ENCODE measurements around the gene APOA1. TPM values are rescaled to one million over a fixed set of nuclear protein-coding genes. Genes with fewer than 3 reads are reported as not detected.
A peak's percentile ranks its signal among the peaks of the same experiment; 100 is the strongest.

The APOA1 gene
- total and polyA plus RNA-seq, 2 experiments from 2014 or later: 0.23 TPM; not detected in 1

GRCh38 chr11:116851626-116852025 lies 14.2 kb upstream of the APOA1 start:
- WGBS, 2 experiments (ENCODE audit: low coverage in 1 of 2, low lambda C conversion rate in 2 of 2, missing lambda C conversion rate in 2 of 2): 95 to 98% methylated on average over 6 to 7 of the region's 7 CpGs
- no peak overlapping the region for H3K27ac ChIP-seq
- H3K36me3 ChIP-seq (ENCODE audit: low read depth): no peaks in the 10 kb centered on the region; the same call in 1 of the 2 replicates
- H3F3A ChIP-seq (ENCODE audit: insufficient read depth): peaks cover 29% of the 10 kb centered on the region
- no peaks in the 10 kb centered on the region for H3K27me3 ChIP-seq (replicated peaks; ENCODE audit: insufficient read depth)
- H3K9ac ChIP-seq: no peak overlapping the region
- H3K9me3 ChIP-seq (ENCODE audit: low read depth): no peaks in the 10 kb centered on the region
- no peak overlapping the region for H2AFZ ChIP-seq
- no peak for DNase-seq
- H3K4me2 ChIP-seq (ENCODE audit: unreplicated experiment): peak overlapping the region; percentile 3
- H3K4me1 ChIP-seq (ENCODE audit: insufficient read depth): peaks cover 32% of the 10 kb centered on the region
- H3K4me3 ChIP-seq: no peak overlapping the region
- no peak for TF ChIP-seq EZH2 (IDR thresholded peaks at IDR 0.05; ENCODE audit: insufficient read depth, poor library complexity, severe bottlenecking)
- TF ChIP-seq EZH2phosphoT487 (IDR thresholded peaks at IDR 0.05; ENCODE audit: insufficient read depth, low read depth): no peak
- H3K9me2 ChIP-seq (ENCODE audit: insufficient read depth): no peaks in the 10 kb centered on the region
- peaks cover 7% of the 10 kb centered on the region; the same call in 1 of the 2 replicates for H3K79me2 ChIP-seq (ENCODE audit: insufficient read depth)
- H4K20me1 ChIP-seq (ENCODE audit: insufficient read depth): no peaks in the 10 kb centered on the region
- in situ Hi-C loops (cut with MboI): no loop called here

- H3K9me3 ChIP-seq (ENCODE audit: low read depth): no peaks in the 10 kb centered on the region
- H3K27ac ChIP-seq: no peak overlapping the region
- no peak overlapping the region for H3K4me3 ChIP-seq
- H3K36me3 ChIP-seq (ENCODE audit: low read depth): no peaks in the 10 kb centered on the region; the same call in 1 of the 2 replicates
- H3K79me2 ChIP-seq (ENCODE audit: insufficient read depth): no peaks in the 10 kb centered on the region
- no peak overlapping the region for H3K4me2 ChIP-seq (ENCODE audit: unreplicated experiment)
- H4K20me1 ChIP-seq (ENCODE audit: insufficient read depth): no peaks in the 10 kb centered on the region
- peaks cover 26% of the 10 kb centered on the region for H3F3A ChIP-seq (ENCODE audit: insufficient read depth)
- H2AFZ ChIP-seq: no peak overlapping the region
- DNase-seq: no peak
- no peaks in the 10 kb centered on the region for H3K27me3 ChIP-seq (replicated peaks; ENCODE audit: insufficient read depth)
- H3K9ac ChIP-seq: no peak overlapping the region
- no peaks in the 10 kb centered on the region for H3K9me2 ChIP-seq (ENCODE audit: insufficient read depth)
- TF ChIP-seq EZH2 (IDR thresholded peaks at IDR 0.05; ENCODE audit: insufficient read depth, poor library complexity, severe bottlenecking) (no peak), EZH2phosphoT487 (IDR thresholded peaks at IDR 0.05; ENCODE audit: insufficient read depth, low read depth) (no peak)
- in situ Hi-C loops (cut with MboI): no loop called here
- WGBS, 2 experiments (ENCODE audit: low coverage in 1 of 2, low lambda C conversion rate in 2 of 2, missing lambda C conversion rate in 2 of 2): 97 to 99% methylated on average over 6 of the region's 6 CpGs
- peaks cover 30% of the 10 kb centered on the region for H3K4me1 ChIP-seq (ENCODE audit: insufficient read depth)
Observed at GRCh38 chr11:116849486-116849885, 12.1 kb upstream of the APOA1 start.

DNA sequence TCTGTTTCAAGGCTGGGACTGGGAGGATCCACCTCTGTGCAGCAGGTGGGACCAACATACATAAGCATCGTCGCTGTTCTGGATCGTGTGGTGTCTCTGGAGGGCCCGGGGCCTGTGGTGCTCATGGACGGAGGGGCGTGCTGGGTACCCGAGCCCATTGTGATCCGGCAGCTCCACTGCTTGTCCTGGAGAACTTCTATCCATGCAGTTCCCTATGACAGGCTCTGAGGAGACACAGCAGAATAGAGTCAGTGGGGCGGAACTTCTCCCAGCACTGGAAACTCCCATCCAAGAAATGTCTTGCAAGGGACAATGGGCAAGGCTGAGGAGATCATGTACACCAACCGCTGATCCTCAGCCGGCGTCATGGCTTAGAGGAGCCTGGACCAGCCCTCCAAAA lies 11.6 kb upstream of the APOA1 start:
- H3K36me3 ChIP-seq (ENCODE audit: low read depth): peaks cover 2% of the 10 kb centered on the region; the same call in 1 of the 2 replicates
- no peaks in the 10 kb centered on the region for H3K9me3 ChIP-seq (ENCODE audit: low read depth)
- no peaks in the 10 kb centered on the region for H4K20me1 ChIP-seq (ENCODE audit: insufficient read depth)
- in situ Hi-C loops (cut with MboI): no loop called here
- H3K4me1 ChIP-seq (ENCODE audit: insufficient read depth): peaks cover 27% of the 10 kb centered on the region
- DNase-seq: no peak
- TF ChIP-seq EZH2 (IDR thresholded peaks at IDR 0.05; ENCODE audit: insufficient read depth, poor library complexity, severe bottlenecking) (no peak), EZH2phosphoT487 (IDR thresholded peaks at IDR 0.05; ENCODE audit: insufficient read depth, low read depth) (no peak)
- H2AFZ ChIP-seq: no peak overlapping the region
- no peaks in the 10 kb centered on the region for H3K27me3 ChIP-seq (replicated peaks; ENCODE audit: insufficient read depth)
- no peak overlapping the region for H3K9ac ChIP-seq
- no peak overlapping the region for H3K4me2 ChIP-seq (ENCODE audit: unreplicated experiment)
- H3K27ac ChIP-seq: no peak overlapping the region
- WGBS, 2 experiments (ENCODE audit: low coverage in 1 of 2, low lambda C conversion rate in 2 of 2, missing lambda C conversion rate in 2 of 2): 96% methylated on average over 12 of the region's 12 CpGs
- H3K79me2 ChIP-seq (ENCODE audit: insufficient read depth): no peaks in the 10 kb centered on the region
- peaks cover 22% of the 10 kb centered on the region for H3F3A ChIP-seq (ENCODE audit: insufficient read depth)
- H3K4me3 ChIP-seq: no peak overlapping the region
- no peaks in the 10 kb centered on the region for H3K9me2 ChIP-seq (ENCODE audit: insufficient read depth)

DNA sequence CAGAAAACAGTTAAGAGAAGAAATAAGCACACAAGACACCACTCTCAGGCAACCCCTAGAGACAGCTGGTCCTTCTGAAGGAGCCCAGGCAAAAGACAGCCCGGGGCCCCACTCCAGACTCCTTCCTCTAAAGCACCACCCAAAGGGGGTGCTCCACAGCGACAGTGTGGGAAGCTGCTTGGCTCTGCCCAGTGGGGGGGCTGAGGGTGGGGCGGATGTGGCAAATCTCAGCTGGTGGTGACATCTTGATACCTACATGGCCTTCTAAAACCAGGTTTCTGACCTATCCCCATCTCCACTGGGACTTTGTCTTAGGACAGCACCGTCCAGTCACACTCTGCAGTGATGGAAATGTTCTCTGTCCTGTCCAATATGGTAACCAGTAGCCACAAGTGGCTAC lies 10.2 kb upstream of the APOA1 start:
- no peak overlapping the region for H2AFZ ChIP-seq
- H3K4me2 ChIP-seq (ENCODE audit: unreplicated experiment): no peak overlapping the region
- no peaks in the 10 kb centered on the region for H3K27me3 ChIP-seq (replicated peaks; ENCODE audit: insufficient read depth)
- peaks cover 12% of the 10 kb centered on the region for H3K4me1 ChIP-seq (ENCODE audit: insufficient read depth)
- TF ChIP-seq EZH2phosphoT487 (IDR thresholded peaks at IDR 0.05; ENCODE audit: insufficient read depth, low read depth) (no peak), EZH2 (IDR thresholded peaks at IDR 0.05; ENCODE audit: insufficient read depth, poor library complexity, severe bottlenecking) (no peak)
- H3K79me2 ChIP-seq (ENCODE audit: insufficient read depth): no peaks in the 10 kb centered on the region
- no peaks in the 10 kb centered on the region for H3K9me2 ChIP-seq (ENCODE audit: insufficient read depth)
- no peak overlapping the region for H3K27ac ChIP-seq
- DNase-seq: no peak
- H3K36me3 ChIP-seq (ENCODE audit: low read depth): peaks cover 8% of the 10 kb centered on the region; the same call in 1 of the 2 replicates
- peaks cover 9% of the 10 kb centered on the region for H3F3A ChIP-seq (ENCODE audit: insufficient read depth)
- no peak overlapping the region for H3K9ac ChIP-seq
- no peaks in the 10 kb centered on the region for H3K9me3 ChIP-seq (ENCODE audit: low read depth)
- H3K4me3 ChIP-seq: no peak overlapping the region
- 98 to 100% methylated on average over 4 of the region's 4 CpGs for WGBS, 2 experiments (ENCODE audit: low coverage in 1 of 2, low lambda C conversion rate in 2 of 2, missing lambda C conversion rate in 2 of 2)
- no peaks in the 10 kb centered on the region for H4K20me1 ChIP-seq (ENCODE audit: insufficient read depth)
- in situ Hi-C loops (cut with MboI): no loop called here

DNA sequence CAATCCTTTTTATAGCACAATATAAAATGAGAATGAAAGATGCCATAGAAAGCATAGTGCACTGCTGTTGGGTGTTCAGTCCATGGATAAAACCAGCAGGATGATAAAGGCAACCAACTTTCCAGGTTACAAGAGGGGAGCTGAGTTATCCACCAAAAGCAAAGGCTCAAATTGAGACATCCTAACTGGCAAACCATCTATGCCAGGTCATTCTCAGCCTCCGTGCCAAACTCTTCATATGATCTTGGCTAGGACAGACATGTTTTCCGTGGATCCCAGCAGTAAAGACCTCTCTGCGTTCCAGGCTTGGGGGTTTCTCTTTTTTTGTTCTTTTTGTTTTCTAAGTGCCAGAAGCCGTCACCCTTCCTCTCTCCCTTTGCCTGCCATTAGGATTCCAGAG lies 7.3 kb upstream of the APOA1 start:
- Histone ChIP-seq H2AFZ (no peak overlapping the region), H3K4me1 (ENCODE audit: insufficient read depth) (no peaks in the 10 kb centered on the region), H3K9me3 (ENCODE audit: low read depth) (no peaks in the 10 kb centered on the region), H3K9me2 (ENCODE audit: insufficient read depth) (no peaks in the 10 kb centered on the region), H3K4me3 (no peak overlapping the region), H3F3A (ENCODE audit: insufficient read depth) (0 out of 2 replicates have a peak, but pooled peaks cover 8% of the 10 kb centered on the region), H4K20me1 (ENCODE audit: insufficient read depth) (no peaks in the 10 kb centered on the region), H3K79me2 (ENCODE audit: insufficient read depth) (no peaks in the 10 kb centered on the region), H3K4me2 (ENCODE audit: unreplicated experiment) (no peak overlapping the region), H3K9ac (no peak overlapping the region), H3K27ac (no peak overlapping the region), H3K36me3 (ENCODE audit: low read depth) (peaks cover 8% of the 10 kb centered on the region; the same call in 1 of the 2 replicates), H3K27me3 (replicated peaks; ENCODE audit: insufficient read depth) (no peaks in the 10 kb centered on the region)
- no peak for DNase-seq
- in situ Hi-C loops (cut with MboI): no loop called here
- WGBS, 2 experiments (ENCODE audit: low coverage in 1 of 2, low lambda C conversion rate in 2 of 2, missing lambda C conversion rate in 2 of 2): 74 to 75% methylated on average over 4 of the region's 4 CpGs
- TF ChIP-seq EZH2 (IDR thresholded peaks at IDR 0.05; ENCODE audit: insufficient read depth, poor library complexity, severe bottlenecking) (no peak), EZH2phosphoT487 (IDR thresholded peaks at IDR 0.05; ENCODE audit: insufficient read depth, low read depth) (no peak)
